SH-SY5Y (cell line): ENCODE measurements around the gene CHN2.

ENCODE experiments used
- GATA2 ChIP-seq: IDR thresholded peaks from 2 replicates; pipeline ENCODE4 v1.6.1; 2011; ENCODE audit warnings: mild to moderate bottlenecking, low read depth, low read length
- GATA3 ChIP-seq: IDR thresholded peaks from 2 replicates; pipeline ENCODE4 v1.6.1; 2011; ENCODE audit warnings: low read depth, mild to moderate bottlenecking, low read length, moderate library complexity

DNA sequence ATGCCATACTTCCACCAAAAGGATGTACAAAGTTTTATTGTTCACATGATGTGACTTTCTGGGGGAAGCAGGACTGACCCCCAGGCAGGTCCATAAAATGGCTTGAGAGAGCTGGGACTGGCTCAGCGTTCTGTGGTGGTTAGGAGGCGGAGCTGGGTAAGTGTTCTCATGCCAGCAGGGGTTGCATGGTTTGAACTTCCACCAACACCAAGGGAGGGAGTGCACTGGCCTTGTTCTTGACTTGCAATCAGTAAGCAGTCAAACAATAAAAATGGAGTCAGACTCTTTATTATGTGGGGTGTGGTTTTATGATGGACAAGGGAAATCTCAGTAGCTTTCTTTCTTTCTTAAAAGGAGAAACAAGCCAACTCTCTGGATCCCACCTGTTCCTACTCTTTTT, 273.6 kb downstream of the CHN2 start:
- TF ChIP-seq GATA3 (no peak), GATA2 (no peak)
